Ovary (tissue), 3 donors: ENCODE data around the gene MIDN.

ENCODE experiments used
- CTCF ChIP-seq, 3 donors: fragments of 450-650 bp in 2 of 3; fragments of 200-600 bp in 1 of 3; IDR thresholded peaks; one replicate each; pipeline versions ENCODE4 v1.5.1 to v1.8.0; 2016 to 2022; ENCODE audit warnings: antibody characterized with exemption in 3 of 3, mild to moderate bottlenecking in 1 of 3
- EP300 ChIP-seq: sonication (generic); formaldehyde crosslinking; IDR thresholded peaks from one replicate; pipeline ENCODE4 v1.6.1; 2017; ENCODE audit warnings: antibody characterized with exemption
- POLR2A ChIP-seq: fragments of 450-650 bp; IDR thresholded peaks from one replicate; pipeline ENCODE4 v1.6.1; 2017; ENCODE audit warnings: antibody characterized with exemption, mild to moderate bottlenecking, moderate library complexity
- donor health status: DM: no; HTN: no; CAD: no.

- no peak for TF ChIP-seq CTCF (IDR thresholded peaks at IDR 0.05)
- no peak for TF ChIP-seq POLR2A
- TF ChIP-seq EP300: no peak
Observed at GRCh38 chr19:1285737-1286360, 37.5 kb downstream of the MIDN start, which contains the start of gene EFNA2.
